DND-41 (cell line): Measurements from ENCODE around the gene ITGAE.

Experiments
- ATAC-seq: fragments of 200-7000 bp; cut with Tn5 transposase; 3 replicates; pipeline ENCODE4 v1.9.1; 2021; ENCODE audit warnings: low read depth; ENCODE audit not compliant: insufficient read depth
- DNase-seq: peaks from one replicate; pipeline ENCODE4 v3.0.0-alpha.2; 2020
- H2AFZ ChIP-seq: 2 replicates; pipeline ENCODE4 v1.6.0; 2012; ENCODE audit warnings: low read depth, low read length
- H3K27ac ChIP-seq: 2 replicates; pipeline ENCODE4 v1.5.1; 2012; ENCODE audit warnings: low read length, inconsistent platforms
- H3K27me3 ChIP-seq: fragments of 200-600 bp; sonication (generic); 2 replicates; pipeline ENCODE4 v1.6.0; 2012; ENCODE audit warnings: low read length, mild to moderate bottlenecking, inconsistent platforms; ENCODE audit not compliant: insufficient read depth, poor library complexity
- H3K36me3 ChIP-seq: 2 replicates; pipeline ENCODE4 v1.5.1; 2012; ENCODE audit warnings: low read length, inconsistent platforms; ENCODE audit not compliant: insufficient read depth
- H3K4me1 ChIP-seq: 2 replicates; pipeline ENCODE4 v1.5.1; 2012; ENCODE audit warnings: mild to moderate bottlenecking, low read length; ENCODE audit not compliant: insufficient read depth
- H3K4me2 ChIP-seq: 2 replicates; pipeline ENCODE4 v1.6.0; 2012; ENCODE audit warnings: mild to moderate bottlenecking, moderate library complexity, low read length, inconsistent platforms; ENCODE audit not compliant: insufficient read depth
- H3K4me3 ChIP-seq, 2 experiments: fragments of 200-600 bp in 1 of 2; shearing (Covaris generic) in 1 of 2; 2 replicates each; pipeline ENCODE4 v1.5.1; 2012 to 2016; ENCODE audit warnings: inconsistent platforms in 2 of 2, low read length in 2 of 2, mild to moderate bottlenecking in 2 of 2, low read depth in 1 of 2, moderate library complexity in 1 of 2
- H3K79me2 ChIP-seq: 2 replicates; pipeline ENCODE4 v1.6.0; 2012; ENCODE audit warnings: low read length, inconsistent platforms; ENCODE audit not compliant: insufficient read depth
- H3K9ac ChIP-seq: 2 replicates; pipeline ENCODE4 v1.6.0; 2012; ENCODE audit warnings: low read depth, mild to moderate bottlenecking, inconsistent platforms, low read length, moderate library complexity
- H3K9me3 ChIP-seq: 2 replicates; pipeline ENCODE4 v1.5.1; 2012; ENCODE audit warnings: low read length, moderate library complexity, mild to moderate bottlenecking, inconsistent platforms; ENCODE audit not compliant: insufficient read depth, severe bottlenecking
- H4K20me1 ChIP-seq: 2 replicates; pipeline ENCODE4 v1.6.0; 2012; ENCODE audit warnings: low read length; ENCODE audit not compliant: insufficient read depth
- CTCF ChIP-seq: IDR thresholded peaks from 2 replicates; pipeline ENCODE4 v1.5.1; 2012; ENCODE audit warnings: borderline replicate concordance, low read length, moderate library complexity, mild to moderate bottlenecking; ENCODE audit not compliant: poor library complexity, severe bottlenecking; ENCODE audit errors: extremely low read depth
- EZH2 ChIP-seq: IDR thresholded peaks from 3 replicates; pipeline ENCODE4 v1.6.1; 2012; ENCODE audit warnings: borderline replicate concordance, low read depth, mild to moderate bottlenecking, moderate library complexity, low read length, inconsistent platforms; ENCODE audit not compliant: severe bottlenecking

ITGAE gene

GRCh38 chr17:3666516-3666915 is 134.5 kb downstream of the ITGAE start:
- no peak overlapping the region for H2AFZ ChIP-seq
- H3K36me3 ChIP-seq = peaks cover 19% of the 10 kb centered on the region
- ATAC-seq (no peak), DNase-seq (no peak)
- no peaks in the 10 kb centered on the region for H3K27me3 ChIP-seq
- H3K79me2 ChIP-seq = peaks cover 30% of the 10 kb centered on the region
- H3K4me2 ChIP-seq = peak overlapping the region; percentile 38; the same call in 1 of the 2 replicates
- H3K9me3 ChIP-seq = no peaks in the 10 kb centered on the region
- H4K20me1 ChIP-seq = peaks cover 18% of the 10 kb centered on the region
- H3K4me1 ChIP-seq = peaks cover 30% of the 10 kb centered on the region
- no peak overlapping the region for H3K9ac ChIP-seq
- no peak overlapping the region for H3K27ac ChIP-seq
- H3K4me3 ChIP-seq = no peak overlapping the region
- TF ChIP-seq EZH2 = no peak
- TF ChIP-seq CTCF = no peak

- H3K27ac ChIP-seq = no peak overlapping the region
- H3K9me3 ChIP-seq = no peaks in the 10 kb centered on the region
- DNase-seq (no peak), ATAC-seq (no peak)
- H3K79me2 ChIP-seq = peaks cover 30% of the 10 kb centered on the region
- H3K27me3 ChIP-seq = no peaks in the 10 kb centered on the region
- peaks cover 18% of the 10 kb centered on the region for H4K20me1 ChIP-seq
- H3K4me3 ChIP-seq = no peak overlapping the region
- no peak overlapping the region for H3K9ac ChIP-seq
- TF ChIP-seq EZH2 = no peak
- TF ChIP-seq CTCF = no peak
- H3K4me2 ChIP-seq = no peak overlapping the region
- peaks cover 24% of the 10 kb centered on the region for H3K36me3 ChIP-seq
- peaks cover 30% of the 10 kb centered on the region for H3K4me1 ChIP-seq
- no peak overlapping the region for H2AFZ ChIP-seq
Observed at GRCh38 chr17:3665834-3666233, 135.2 kb downstream of the ITGAE start.
